Measurements from ENCODE around the gene ZBTB34.
"Not testable (repeated sequence)": the region's sequence is repeated elsewhere in the genome, so short reads cannot be mapped to it uniquely, and the experiment has no call there.

Gene ZBTB34

GRCh38 chr9:126822873-126823272 is 37.6 kb upstream of the ZBTB34 start:
- Histone ChIP-seq H3K79me2 (ENCODE audit: insufficient read depth, low read length) (peaks cover 24% of the 10 kb centered on the region), H3K36me3 (ENCODE audit: low read length) (peaks cover 19% of the 10 kb centered on the region), H4K20me1 (ENCODE audit: low read depth, low read length) (no peaks in the 10 kb centered on the region), H3K27ac (ENCODE audit: low read depth, low read length) (no peak overlapping the region), H2AFZ (ENCODE audit: low read depth, low read length, severe bottlenecking) (no peak overlapping the region), H3K9me2 (replicated peaks; ENCODE audit: insufficient read depth, low read length) (no peaks in the 10 kb centered on the region), H3K27me3 (ENCODE audit: low read length) (no peaks in the 10 kb centered on the region), H3K4me3 (ENCODE audit: insufficient read depth, low read length, poor library complexity, severe bottlenecking) (no peak overlapping the region), H3F3A (ENCODE audit: insufficient read depth) (0 out of 2 replicates have a peak, but pooled peaks cover 5% of the 10 kb centered on the region), H3K4me2 (ENCODE audit: low read depth, low read length, poor library complexity, severe bottlenecking) (no peak overlapping the region), H3K9ac (ENCODE audit: low read length) (no peak overlapping the region), H3K9me3 (ENCODE audit: insufficient read depth, low read length) (peaks cover 9% of the 10 kb centered on the region; the same call in 1 of the 2 replicates)
- TF ChIP-seq EZH2phosphoT487 (conservative IDR thresholded peaks at IDR 0.05; ENCODE audit: low read length) (no peak), CTCF (IDR thresholded peaks at IDR 0.05; ENCODE audit: insufficient read depth, low read length, poor library complexity, severe bottlenecking) (no peak)

GRCh38 chr9:126824052-126824451 is 36.4 kb upstream of the ZBTB34 start:
- H3K27me3 ChIP-seq (ENCODE audit: low read length); H2AFZ ChIP-seq (ENCODE audit: low read depth, low read length, severe bottlenecking); H3K9ac ChIP-seq (ENCODE audit: low read length); H3K9me3 ChIP-seq (ENCODE audit: insufficient read depth, low read length); H3K9me2 ChIP-seq (replicated peaks; ENCODE audit: insufficient read depth, low read length); H3F3A ChIP-seq (ENCODE audit: insufficient read depth); H4K20me1 ChIP-seq (ENCODE audit: low read depth, low read length); H3K27ac ChIP-seq (ENCODE audit: low read depth, low read length); H3K4me3 ChIP-seq (ENCODE audit: insufficient read depth, low read length, poor library complexity, severe bottlenecking); H3K4me2 ChIP-seq (ENCODE audit: low read depth, low read length, poor library complexity, severe bottlenecking): not testable (repeated sequence)
- H3K36me3 ChIP-seq (ENCODE audit: low read length) = peaks cover 12% of the 10 kb centered on the region
- peaks cover 15% of the 10 kb centered on the region for H3K79me2 ChIP-seq (ENCODE audit: insufficient read depth, low read length)

GRCh38 chr9:126827227-126827626 is 33.2 kb upstream of the ZBTB34 start:
- Histone ChIP-seq H3K27ac (ENCODE audit: low read depth, low read length) (no peak overlapping the region), H3K27me3 (ENCODE audit: low read length) (no peaks in the 10 kb centered on the region), H3K79me2 (ENCODE audit: insufficient read depth, low read length) (no peaks in the 10 kb centered on the region)

GRCh38 chr9:126829035-126829434 is 31.4 kb upstream of the ZBTB34 start:
- TF ChIP-seq EZH2phosphoT487 (conservative IDR thresholded peaks at IDR 0.05; ENCODE audit: low read length) (no peak), CTCF (IDR thresholded peaks at IDR 0.05; ENCODE audit: insufficient read depth, low read length, poor library complexity, severe bottlenecking) (no peak)
- Histone ChIP-seq H3K9me3 (ENCODE audit: insufficient read depth, low read length) (no peaks in the 10 kb centered on the region), H2AFZ (ENCODE audit: low read depth, low read length, severe bottlenecking) (no peak overlapping the region), H3K36me3 (ENCODE audit: low read length) (no peaks in the 10 kb centered on the region), H3K79me2 (ENCODE audit: insufficient read depth, low read length) (no peaks in the 10 kb centered on the region), H3F3A (ENCODE audit: insufficient read depth) (no peaks in the 10 kb centered on the region), H3K4me3 (ENCODE audit: insufficient read depth, low read length, poor library complexity, severe bottlenecking) (no peak overlapping the region), H3K4me2 (ENCODE audit: low read depth, low read length, poor library complexity, severe bottlenecking) (no peak overlapping the region), H3K27me3 (ENCODE audit: low read length) (no peaks in the 10 kb centered on the region), H3K9me2 (replicated peaks; ENCODE audit: insufficient read depth, low read length) (no peaks in the 10 kb centered on the region), H3K9ac (ENCODE audit: low read length) (no peak overlapping the region), H3K27ac (ENCODE audit: low read depth, low read length) (no peak overlapping the region), H4K20me1 (ENCODE audit: low read depth, low read length) (no peaks in the 10 kb centered on the region)

More at GRCh38 chr9:126827227-126827626, 33.2 kb upstream of the ZBTB34 start:
- TF ChIP-seq EZH2phosphoT487 (conservative IDR thresholded peaks at IDR 0.05; ENCODE audit: low read length) (no peak), CTCF (IDR thresholded peaks at IDR 0.05; ENCODE audit: insufficient read depth, low read length, poor library complexity, severe bottlenecking) (no peak)
- Histone ChIP-seq H2AFZ (ENCODE audit: low read depth, low read length, severe bottlenecking) (no peak overlapping the region), H4K20me1 (ENCODE audit: low read depth, low read length) (no peaks in the 10 kb centered on the region), H3K9ac (ENCODE audit: low read length) (no peak overlapping the region), H3K4me3 (ENCODE audit: insufficient read depth, low read length, poor library complexity, severe bottlenecking) (no peak overlapping the region), H3F3A (ENCODE audit: insufficient read depth) (0 out of 2 replicates have a peak, but pooled peaks cover 5% of the 10 kb centered on the region), H3K9me2 (replicated peaks; ENCODE audit: insufficient read depth, low read length) (no peaks in the 10 kb centered on the region), H3K9me3 (ENCODE audit: insufficient read depth, low read length) (no peaks in the 10 kb centered on the region), H3K36me3 (ENCODE audit: low read length) (no peaks in the 10 kb centered on the region), H3K4me2 (ENCODE audit: low read depth, low read length, poor library complexity, severe bottlenecking) (no peak overlapping the region)
